Measurements from ENCODE around the gene KDM2B. TPM values are rescaled to one million over a fixed set of nuclear protein-coding genes. Genes with fewer than 3 reads are reported as not detected.

The KDM2B gene
- total and polyA plus RNA-seq, 2 of the 8 experiments (the other 6 are each of a cell fraction or from before 2014, with no cell fraction given) = 111 to 162 TPM

DNA sequence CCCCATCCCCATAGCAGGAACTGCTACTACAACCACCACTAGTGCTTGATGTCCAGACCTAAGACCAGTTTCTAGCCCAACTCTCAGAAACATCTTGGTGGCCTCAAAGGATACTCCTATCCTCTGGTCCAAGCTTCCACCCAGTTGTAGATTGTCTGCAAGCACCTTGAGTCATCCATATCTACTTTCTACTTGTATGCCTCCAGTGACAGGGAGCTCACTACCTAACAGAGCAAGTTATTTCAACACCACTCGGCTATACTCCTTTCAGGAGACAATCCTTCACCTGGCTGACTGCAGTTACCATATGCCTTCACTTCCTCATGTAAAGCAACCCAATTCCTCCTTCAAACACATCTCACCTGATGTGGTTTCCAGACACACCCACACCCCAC, 49.5 kb downstream of the KDM2B start:
- H4K20me1 ChIP-seq (replicated peaks in 1 of 2; ENCODE audit: control insufficient read depth in 1 of 2, insufficient read depth in 2 of 2, low read length in 2 of 2) = peaks cover 28 to 46% of the 10 kb centered on the region in 2 experiments
- no peak overlapping the region for H2BK12ac ChIP-seq (ENCODE audit: low read depth, low read length)
- H3K9ac ChIP-seq (replicated peaks in 1 of 4; ENCODE audit: extremely low read depth in 1 of 4, low read depth in 3 of 4, low read length in 3 of 4) = no peak overlapping the region
- H3K4me1 ChIP-seq (replicated peaks in 1 of 4; ENCODE audit: control insufficient read depth in 3 of 4, insufficient read depth in 4 of 4, low read length in 3 of 4) = peaks cover 7 to 24% (median 16%) of the 10 kb centered on the region in 4 experiments
- no peak overlapping the region for H2AFZ ChIP-seq (ENCODE audit: low read length)
- H3K4me3 ChIP-seq (ENCODE audit: extremely low read depth in 1 of 4, insufficient read depth in 2 of 4, low read depth in 3 of 4, low read length in 4 of 4) = no peak overlapping the region
- H4K8ac ChIP-seq (ENCODE audit: extremely low read depth, insufficient read depth, low read length) = no peak overlapping the region
- H3K27ac ChIP-seq (ENCODE audit: low read depth, low read length) = no peak overlapping the region
- no peak overlapping the region for H2BK5ac ChIP-seq (ENCODE audit: low read depth, low read length)
- no peak overlapping the region for H3K56ac ChIP-seq (replicated peaks; ENCODE audit: insufficient read length, low read depth, low read length)
- no peak overlapping the region for H3K14ac ChIP-seq (ENCODE audit: insufficient read length)
- ChIA-PET CTCF (ENCODE audit: partially characterized antibody) (interaction anchor here (0.8 to 2.1 kb wide), 9 partner anchors 7 to 242 kb away, joined by 3 to 5 read pairs (median 3); no protein-coding TSS in a partner anchor), POLR2A (ENCODE audit: partially characterized antibody) (interaction anchor here (0.9 to 2.0 kb wide), 4 partner anchors 8 to 42 kb away, joined by 3 to 6 read pairs (median 4); no protein-coding TSS in a partner anchor)
- no peaks in the 10 kb centered on the region; a peak in 3 of 7 replicates for H3K27me3 ChIP-seq (replicated peaks in 1 of 4; ENCODE audit: control insufficient read depth in 3 of 4, extremely low read depth in 1 of 4, insufficient read depth in 3 of 4, low read length in 3 of 4)
- no peak overlapping the region for H3K23ac ChIP-seq (ENCODE audit: insufficient read length)
- H3K23me2 ChIP-seq (ENCODE audit: low read depth, low read length) = no peaks in the 10 kb centered on the region; the same call in 1 of the 2 replicates
- H4K5ac ChIP-seq (ENCODE audit: insufficient read length, low read depth, low read length) = no peak overlapping the region
- H3K79me2 ChIP-seq (ENCODE audit: control insufficient read depth in 1 of 2, insufficient read depth in 2 of 2, low read length in 2 of 2) = peaks cover 0 to 48% of the 10 kb centered on the region in 2 experiments; a peak in 2 of 4 replicates
- no peak overlapping the region for H2BK15ac ChIP-seq (ENCODE audit: low read length)
- peaks cover 10% of the 10 kb centered on the region for H3K79me1 ChIP-seq (ENCODE audit: low read depth, low read length)
- H2AK5ac ChIP-seq (ENCODE audit: low read depth, low read length) = no peak overlapping the region
- H3K36me3 ChIP-seq (ENCODE audit: control insufficient read depth in 2 of 4, insufficient read depth in 4 of 4, low read length in 3 of 4) = peaks cover 20 to 46% (median 29%) of the 10 kb centered on the region in 4 experiments
- no peak overlapping the region for H2BK120ac ChIP-seq (replicated peaks; ENCODE audit: low read depth, low read length)
- no peak overlapping the region; a peak in 2 of 4 replicates for H3K4me2 ChIP-seq (ENCODE audit: insufficient read depth in 1 of 2, low read depth in 2 of 2, low read length in 2 of 2)
- H2BK20ac ChIP-seq (ENCODE audit: low read length) = no peak overlapping the region
- no peak overlapping the region for H4K91ac ChIP-seq (replicated peaks; ENCODE audit: insufficient read length, low read length)
- H3K4ac ChIP-seq (replicated peaks; ENCODE audit: insufficient read length, low read depth, low read length) = no peak overlapping the region
- no peak overlapping the region for H3K18ac ChIP-seq (ENCODE audit: extremely low read depth, low read length)
- no peaks in the 10 kb centered on the region for H3K9me3 ChIP-seq (ENCODE audit: insufficient read depth in 2 of 2, low read depth in 1 of 2, low read length in 1 of 2)
- 96% methylated on average over 1 of the region's 1 CpG; no CpG with 5 or more reads in 1 of the 2 experiments for WGBS, 2 experiments (ENCODE audit: extremely low coverage in 1 of 2, insufficient coverage in 1 of 2, insufficient read length in 1 of 2, insufficient replicate concordance in 2 of 2, low coverage in 1 of 2, low lambda C conversion rate in 2 of 2, missing lambda C conversion rate in 1 of 2)
- FAIRE-seq (no peak), DNase-seq (ENCODE audit: low read depth in 1 of 2, low spot score in 2 of 2) (no peak)
- TF ChIP-seq KDM1A (IDR thresholded peaks at IDR 0.05; ENCODE audit: borderline replicate concordance, low read length) = peak; percentile 97
- peak in 1 of 2 experiments; percentile 56; a peak in 1 of 4 replicates for TF ChIP-seq HDAC2 (IDR thresholded peaks at IDR 0.05; ENCODE audit: borderline replicate concordance in 1 of 2, low read depth in 2 of 2, low read length in 2 of 2)
- no peak for TF ChIP-seq NANOG (IDR thresholded peaks at IDR 0.05; ENCODE audit: insufficient read depth, low read depth, low read length, poor library complexity, severe bottlenecking)
- TF ChIP-seq SRF (IDR thresholded peaks at IDR 0.05; ENCODE audit: low read depth, low read length) = no peak
- TF ChIP-seq KDM4A (IDR thresholded peaks at IDR 0.05; ENCODE audit: low read depth, low read length, severe bottlenecking) = no peak
- TF ChIP-seq RFX5 (IDR thresholded peaks at IDR 0.05; ENCODE audit: borderline replicate concordance, low read depth, low read length) = no peak
